Head of caudate nucleus (tissue), 42 donors: ENCODE data around the gene MOV10L1.

Source experiments
- DNase-seq, 42 donors: peaks; one replicate each; pipeline versions ENCODE4 v3.0.0 to v3.0.0-alpha.2; 2020 to 2021; ENCODE audit warnings: mixed read lengths in 7 of 42
- intact Hi-C: fragments of 100-400 bp; cut with DNase I; formaldehyde crosslinking; loops from one replicate; pipeline ENCODE4 v1.15.0; 2022

The MOV10L1 gene

GRCh38 chr22:50089682-50090411 is at the start of gene MOV10L1:
Gene MOV10L1 (plus strand): TSS chr22:50090006. CDS start chr22:50090089, 83 bp downstream.
- peak in 27 of 42 donors; percentile 15 to 74 (median 53) for DNase-seq
- intact Hi-C loops = no loop called here

GRCh38 chr22:50040717-50041116 is 49.1 kb upstream of the MOV10L1 start:
- peak in 1 of 42 donors; percentile 5 for DNase-seq
- intact Hi-C loops = no loop called here

GRCh38 chr22:50041361-50042065 is 48.3 kb upstream of the MOV10L1 start:
- DNase-seq = peak in 1 of 42 donors; percentile 8
- intact Hi-C loops = no loop called here

- DNase-seq = no peak
- intact Hi-C loops = no loop called here
Observed at GRCh38 chr22:50044485-50045118, 45.2 kb upstream of the MOV10L1 start.

GRCh38 chr22:50045211-50046018 is 44.4 kb upstream of the MOV10L1 start:
- intact Hi-C loops = no loop called here
- DNase-seq = no peak

- intact Hi-C loops = no loop called here
- no peak for DNase-seq
Observed at GRCh38 chr22:50046019-50046415, 43.8 kb upstream of the MOV10L1 start.

- DNase-seq = no peak
- intact Hi-C loops = no loop called here
Observed at GRCh38 chr22:50046481-50047245, 43.1 kb upstream of the MOV10L1 start.

- DNase-seq = no peak
- intact Hi-C loops = no loop called here
Observed at GRCh38 chr22:50047346-50047745, 42.5 kb upstream of the MOV10L1 start.

- intact Hi-C loops = no loop called here
- DNase-seq = no peak
Observed at GRCh38 chr22:50048061-50048765, 41.6 kb upstream of the MOV10L1 start.

GRCh38 chr22:50048836-50049235 is 41.0 kb upstream of the MOV10L1 start:
- intact Hi-C loops = no loop called here
- no peak for DNase-seq

GRCh38 chr22:50049299-50050195 is 40.3 kb upstream of the MOV10L1 start:
- no peak for DNase-seq
- intact Hi-C loops = no loop called here

- intact Hi-C loops = no loop called here
- DNase-seq = no peak
Observed at GRCh38 chr22:50051930-50052329, 37.9 kb upstream of the MOV10L1 start.

GRCh38 chr22:50053861-50054260 is 35.9 kb upstream of the MOV10L1 start:
- DNase-seq = no peak
- intact Hi-C loops = no loop called here

- DNase-seq = no peak
- intact Hi-C loops = no loop called here
Observed at GRCh38 chr22:50056214-50056972, 33.4 kb upstream of the MOV10L1 start.

GRCh38 chr22:50057278-50058060 is 32.3 kb upstream of the MOV10L1 start:
- DNase-seq = no peak
- intact Hi-C loops = no loop called here
